IMR-90 (cell line): ENCODE data around the gene F12.

Experiments
- CTCF ChIP-seq: conservative IDR thresholded peaks from 2 replicates; pipeline ENCODE4 v1.5.1; 2012; ENCODE audit warnings: mild to moderate bottlenecking, low read depth, low read length, improper control_type of control experiment
- FOS ChIP-seq: fragments of 150-350 bp; IDR thresholded peaks from 2 replicates; pipeline ENCODE4 v1.6.1; 2016; ENCODE audit warnings: low read depth, low read length
- POLR2A ChIP-seq: IDR thresholded peaks from 2 replicates; pipeline ENCODE4 v1.6.1; 2012; ENCODE audit warnings: mild to moderate bottlenecking, low read depth, low read length
- RAD21 ChIP-seq: IDR thresholded peaks from 2 replicates; pipeline ENCODE4 v1.6.1; 2012; ENCODE audit warnings: low read length, improper control_type of control experiment
- RFX5 ChIP-seq: IDR thresholded peaks from 2 replicates; pipeline ENCODE4 v1.8.0; 2012; ENCODE audit warnings: low read depth, mild to moderate bottlenecking, low read length, moderate library complexity
- SMC3 ChIP-seq: fragments of 150-350 bp; IDR thresholded peaks from 2 replicates; pipeline ENCODE4 v1.6.1; 2016; ENCODE audit warnings: low read depth, mild to moderate bottlenecking, antibody characterized with exemption, low read length, moderate library complexity

- TF ChIP-seq CTCF (peak; percentile 75), POLR2A (no peak), RAD21 (peak; percentile 84), RFX5 (no peak), FOS (no peak), SMC3 (peak; percentile 58)
These were observed 5.3 kb downstream of the F12 start for GRCh38 chr5:177403792-177404640.
